ENCODE measurements around the gene SPNS2.
A peak's percentile ranks its signal among the peaks of the same experiment; 100 is the strongest.

Gene SPNS2

DNA sequence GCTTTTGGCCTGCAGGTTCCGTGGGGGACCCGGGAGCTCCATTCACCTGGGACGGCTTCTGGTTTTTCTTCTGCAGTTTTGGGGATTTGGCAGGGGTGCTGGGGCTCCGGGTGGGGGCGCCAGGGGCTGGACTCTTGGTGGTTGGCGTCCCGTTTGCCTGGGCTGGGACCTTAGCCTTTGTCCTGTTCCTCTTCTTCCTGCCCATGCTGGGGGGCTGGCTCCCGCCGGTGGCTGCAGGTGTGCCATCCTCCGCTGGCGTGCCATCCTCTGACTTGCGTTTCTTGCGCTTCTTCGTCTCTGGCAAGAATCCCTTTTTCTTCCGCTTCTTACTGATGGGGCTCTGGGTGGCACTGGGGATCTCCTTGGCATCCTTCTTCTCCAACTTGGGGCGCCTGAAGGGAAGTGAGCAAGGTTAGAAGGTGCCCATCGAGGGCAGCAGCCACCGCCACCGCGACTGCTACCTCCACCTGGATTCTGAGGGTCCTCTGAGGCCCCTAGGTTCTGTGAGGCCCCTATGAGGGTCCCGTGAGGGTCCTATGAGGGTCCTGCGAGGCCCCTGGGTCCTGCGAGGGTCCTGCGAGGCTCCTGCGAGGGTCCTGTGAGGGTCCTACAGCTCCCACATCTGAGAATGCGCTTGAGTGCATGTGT, 41.0 kb downstream of the SPNS2 start:
- Mint-ChIP-seq H3K36me3 (ENCODE audit: low read depth) (peaks cover 4% of the 10 kb centered on the region), H3K27me3 (ENCODE audit: low read depth) (no peaks in the 10 kb centered on the region), H3K27ac (peak overlapping the region in 1 of 3 experiments; percentile 66), H3K4me3 (no peak overlapping the region), H3K9me3 (no peaks in the 10 kb centered on the region), H3K4me1 (peaks cover 5% of the 10 kb centered on the region)
- TF ChIP-seq, protein P1, sequence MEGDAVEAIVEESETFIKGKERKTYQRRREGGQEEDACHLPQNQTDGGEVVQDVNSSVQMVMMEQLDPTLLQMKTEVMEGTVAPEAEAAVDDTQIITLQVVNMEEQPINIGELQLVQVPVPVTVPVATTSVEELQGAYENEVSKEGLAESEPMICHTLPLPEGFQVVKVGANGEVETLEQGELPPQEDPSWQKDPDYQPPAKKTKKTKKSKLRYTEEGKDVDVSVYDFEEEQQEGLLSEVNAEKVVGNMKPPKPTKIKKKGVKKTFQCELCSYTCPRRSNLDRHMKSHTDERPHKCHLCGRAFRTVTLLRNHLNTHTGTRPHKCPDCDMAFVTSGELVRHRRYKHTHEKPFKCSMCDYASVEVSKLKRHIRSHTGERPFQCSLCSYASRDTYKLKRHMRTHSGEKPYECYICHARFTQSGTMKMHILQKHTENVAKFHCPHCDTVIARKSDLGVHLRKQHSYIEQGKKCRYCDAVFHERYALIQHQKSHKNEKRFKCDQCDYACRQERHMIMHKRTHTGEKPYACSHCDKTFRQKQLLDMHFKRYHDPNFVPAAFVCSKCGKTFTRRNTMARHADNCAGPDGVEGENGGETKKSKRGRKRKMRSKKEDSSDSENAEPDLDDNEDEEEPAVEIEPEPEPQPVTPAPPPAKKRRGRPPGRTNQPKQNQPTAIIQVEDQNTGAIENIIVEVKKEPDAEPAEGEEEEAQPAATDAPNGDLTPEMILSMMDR (IDR thresholded peaks at IDR 0.05; ENCODE audit: unreplicated experiment in 3 of 3), result no peak

DNA sequence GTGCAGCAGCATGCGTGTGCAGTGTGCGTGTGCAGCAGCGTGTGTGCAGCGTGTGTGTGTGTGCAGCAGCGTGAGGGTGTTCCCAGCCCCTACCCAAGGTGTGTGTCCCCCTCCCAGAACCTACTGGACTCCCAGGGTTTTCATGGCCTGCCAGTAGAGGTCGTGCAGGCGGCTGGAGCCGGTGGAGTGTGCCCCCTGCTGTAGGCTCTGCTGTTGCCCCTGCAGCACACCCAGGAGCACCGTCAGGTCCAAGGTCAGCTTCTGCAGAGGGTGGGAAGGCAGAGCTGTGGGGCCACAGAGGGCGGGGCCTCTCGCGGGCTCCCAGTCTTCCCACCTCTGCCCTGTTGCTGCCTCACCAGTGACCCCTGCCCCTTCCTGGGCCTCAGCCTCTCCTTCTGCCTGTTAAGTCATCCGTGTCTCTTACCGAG, 41.6 kb downstream of the SPNS2 start:
- Mint-ChIP-seq H3K4me3 (no peak overlapping the region), H3K36me3 (ENCODE audit: low read depth) (peaks cover 4% of the 10 kb centered on the region), H3K4me1 (peaks cover 5% of the 10 kb centered on the region), H3K27ac (peak overlapping the region in 1 of 3 experiments; percentile 66), H3K27me3 (ENCODE audit: low read depth) (no peaks in the 10 kb centered on the region), H3K9me3 (no peaks in the 10 kb centered on the region)
- TF ChIP-seq, protein P1 (IDR thresholded peaks at IDR 0.05; ENCODE audit: unreplicated experiment in 3 of 3), result peak in 1 of 3 experiments; percentile 33

DNA sequence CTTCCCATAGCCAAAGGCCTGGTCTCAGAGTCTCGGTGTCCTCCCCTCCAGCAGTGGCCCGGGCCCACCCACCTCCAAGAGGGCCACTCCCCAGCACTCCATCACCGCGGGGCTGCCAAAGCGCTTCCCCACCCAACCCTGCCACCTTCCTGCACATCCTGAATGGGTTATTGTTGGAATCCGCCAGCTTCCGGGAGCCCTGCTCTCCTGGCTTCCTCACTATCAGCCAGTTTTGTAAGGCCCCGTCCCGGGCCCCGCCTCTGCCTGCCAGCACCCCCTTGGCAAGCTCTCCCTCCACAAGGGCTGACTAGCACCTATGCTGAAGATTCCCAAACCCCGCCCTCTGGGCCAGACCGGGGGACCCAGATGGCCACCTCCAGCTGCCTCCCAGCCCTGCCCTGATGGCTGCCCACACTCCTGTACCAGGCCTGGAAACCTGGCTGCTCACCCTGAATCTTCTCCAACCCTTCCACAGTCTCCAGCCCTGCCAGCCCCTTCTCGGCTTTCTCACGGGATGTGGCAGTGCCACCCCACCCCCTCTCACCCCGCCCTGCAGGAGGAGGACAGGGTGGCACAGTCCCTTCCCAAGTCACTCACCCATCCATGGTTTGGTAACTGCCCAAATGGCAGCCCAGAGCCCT, 42.1 kb downstream of the SPNS2 start:
- H3K9me3 Mint-ChIP-seq, result no peaks in the 10 kb centered on the region
- no peaks in the 10 kb centered on the region for H3K27me3 Mint-ChIP-seq (ENCODE audit: low read depth)
- H3K4me3 Mint-ChIP-seq, result no peak overlapping the region
- peak overlapping the region in 1 of 3 experiments; percentile 66 for H3K27ac Mint-ChIP-seq
- H3K4me1 Mint-ChIP-seq, result no peaks in the 10 kb centered on the region
- TF ChIP-seq, protein P1 (IDR thresholded peaks at IDR 0.05; ENCODE audit: unreplicated experiment in 3 of 3), result no peak
- H3K36me3 Mint-ChIP-seq (ENCODE audit: low read depth), result peaks cover 4% of the 10 kb centered on the region

DNA sequence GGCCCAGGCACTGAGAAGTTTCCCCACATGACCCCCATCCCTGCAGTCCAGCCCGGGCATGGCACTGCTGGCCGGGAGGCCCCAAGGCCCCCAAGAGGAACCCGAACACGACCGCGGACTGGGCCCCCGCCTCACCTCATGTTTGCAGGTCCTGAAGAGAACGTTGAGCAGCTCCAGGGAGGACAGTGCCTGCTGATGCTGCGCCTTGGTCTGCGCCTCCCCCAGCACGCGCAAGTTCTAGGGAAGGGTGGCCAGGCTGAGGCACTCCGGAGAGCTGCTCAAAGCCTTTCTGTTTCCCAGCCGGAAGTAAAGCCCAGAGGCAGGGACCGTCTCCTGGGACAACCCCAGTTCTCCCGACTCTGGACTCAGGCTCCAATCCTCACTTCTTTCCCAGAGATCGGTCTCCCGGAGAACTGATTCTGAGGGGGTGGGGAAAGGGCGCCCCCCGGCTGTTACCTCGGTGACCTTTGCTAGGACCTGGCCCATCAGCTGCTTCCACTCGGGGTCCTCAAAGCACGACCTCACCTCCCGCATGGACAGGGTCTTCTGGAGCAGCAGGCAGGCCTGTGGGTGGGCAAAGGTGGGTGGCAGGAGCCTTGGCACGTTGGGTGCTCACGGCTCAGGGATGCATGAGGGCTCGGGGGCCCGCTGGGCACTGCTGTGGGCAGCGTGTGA, 42.8 kb downstream of the SPNS2 start:
- no peak overlapping the region for H3K4me3 Mint-ChIP-seq
- H3K27me3 Mint-ChIP-seq (ENCODE audit: low read depth), result no peaks in the 10 kb centered on the region
- no peaks in the 10 kb centered on the region for H3K9me3 Mint-ChIP-seq
- TF ChIP-seq, protein P1 (IDR thresholded peaks at IDR 0.05; ENCODE audit: unreplicated experiment in 3 of 3), result no peak
- H3K36me3 Mint-ChIP-seq (ENCODE audit: low read depth), result peaks cover 4% of the 10 kb centered on the region
- no peak overlapping the region for H3K27ac Mint-ChIP-seq
- H3K4me1 Mint-ChIP-seq, result no peaks in the 10 kb centered on the region

DNA sequence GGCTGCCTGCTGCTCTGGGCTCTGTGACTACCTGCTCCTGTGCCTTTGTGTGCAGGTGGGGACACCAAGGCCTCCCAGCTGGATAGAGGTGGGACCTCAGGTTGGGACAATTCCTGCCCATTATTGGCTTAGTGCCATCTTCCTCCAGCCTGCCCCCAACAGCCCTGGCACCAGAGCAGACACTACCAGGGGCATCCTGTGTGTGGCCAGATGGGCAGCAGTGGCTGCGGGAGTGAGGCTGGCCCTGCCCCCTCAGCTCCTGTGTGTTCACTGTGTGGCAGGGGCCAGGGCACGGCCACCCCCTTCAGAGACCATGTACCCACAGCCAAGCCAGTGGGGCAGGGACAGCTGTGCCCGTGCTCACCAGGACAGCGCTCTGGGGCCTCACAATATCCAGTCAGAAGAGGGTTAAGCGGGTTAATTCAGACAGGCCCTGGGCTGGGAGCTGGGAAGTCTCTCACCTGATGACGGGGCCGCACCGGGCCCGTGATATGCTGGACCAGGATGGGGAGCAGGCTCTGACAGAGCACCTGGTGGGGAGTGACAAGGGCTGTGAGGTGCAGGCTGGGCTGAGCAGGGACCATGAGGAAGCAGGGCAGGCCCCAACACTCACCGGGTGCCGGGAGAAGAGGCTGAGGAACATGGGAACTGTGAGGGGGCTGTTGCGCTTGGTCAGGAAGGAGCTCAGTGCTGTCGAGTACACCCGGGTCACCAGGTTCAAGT, 43.5 kb downstream of the SPNS2 start:
- no peaks in the 10 kb centered on the region for H3K27me3 Mint-ChIP-seq (ENCODE audit: low read depth)
- TF ChIP-seq, protein P1 (IDR thresholded peaks at IDR 0.05; ENCODE audit: unreplicated experiment in 3 of 3), result no peak
- no peak overlapping the region for H3K4me3 Mint-ChIP-seq
- H3K4me1 Mint-ChIP-seq, result no peaks in the 10 kb centered on the region
- H3K27ac Mint-ChIP-seq, result no peak overlapping the region
- peaks cover 9% of the 10 kb centered on the region for H3K36me3 Mint-ChIP-seq (ENCODE audit: low read depth)
- H3K9me3 Mint-ChIP-seq, result no peaks in the 10 kb centered on the region
